GM21576 (cell line): ENCODE measurements around the gene SLC23A2.
"Not testable (repeated sequence)": the region's sequence is repeated elsewhere in the genome, so short reads cannot be mapped to it uniquely, and the experiment has no call there.

Source experiments
- ATAC-seq: cut with Tn5 transposase; IDR thresholded peaks from one replicate; pipeline ENCODE4 v1.9.1; 2021; ENCODE audit warnings: mild to moderate bottlenecking, moderate library complexity; ENCODE audit not compliant: unreplicated experiment

The SLC23A2 gene

GRCh38 chr20:5013682-5014447 lies 12.6 kb upstream of the SLC23A2 start:
- no peak for ATAC-seq

- no peak for ATAC-seq
Observed at GRCh38 chr20:5008759-5009158, 7.4 kb upstream of the SLC23A2 start.

GRCh38 chr20:5005326-5005725 lies 4.0 kb upstream of the SLC23A2 start:
- ATAC-seq, result no peak

GRCh38 chr20:5004825-5005224 lies 3.5 kb upstream of the SLC23A2 start:
- not testable (repeated sequence) for ATAC-seq

- no peak for ATAC-seq
Observed at GRCh38 chr20:5003626-5004025, 2.3 kb upstream of the SLC23A2 start.

GRCh38 chr20:5002077-5002413 lies 735 bp upstream of the SLC23A2 start:
- ATAC-seq, result no peak

GRCh38 chr20:5000263-5001173 lies 792 bp downstream of the SLC23A2 start:
- peak; percentile 39 for ATAC-seq

GRCh38 chr20:4999788-5000187 lies 1.5 kb downstream of the SLC23A2 start:
- ATAC-seq, result no peak

- no peak for ATAC-seq
Observed at GRCh38 chr20:4998160-4998651, 3.1 kb downstream of the SLC23A2 start.

GRCh38 chr20:4997222-4997621 lies 4.1 kb downstream of the SLC23A2 start:
- no peak for ATAC-seq

GRCh38 chr20:4989570-4989969 lies 11.7 kb downstream of the SLC23A2 start:
- ATAC-seq, result no peak

GRCh38 chr20:4987130-4987529 lies 14.2 kb downstream of the SLC23A2 start:
- no peak for ATAC-seq

- peak; percentile 55 for ATAC-seq
Observed at GRCh38 chr20:4985658-4986057, 15.7 kb downstream of the SLC23A2 start.

- no peak for ATAC-seq
Observed at GRCh38 chr20:4982281-4982680, 19.0 kb downstream of the SLC23A2 start.

GRCh38 chr20:4979841-4980410 lies 21.4 kb downstream of the SLC23A2 start:
- ATAC-seq, result no peak

- ATAC-seq, result no peak
Observed at GRCh38 chr20:4978050-4978918, 23.0 kb downstream of the SLC23A2 start.

- ATAC-seq, result not testable (repeated sequence)
Observed at GRCh38 chr20:4976014-4976413, 25.3 kb downstream of the SLC23A2 start.

- peak; percentile 85 for ATAC-seq
Observed at GRCh38 chr20:4973330-4974097, 27.8 kb downstream of the SLC23A2 start.

- ATAC-seq, result no peak
Observed at GRCh38 chr20:4972506-4973251, 28.6 kb downstream of the SLC23A2 start.
